Caco-2 (cell line): ENCODE results near the gene TPRA1. TPM values are rescaled to one million over a fixed set of nuclear protein-coding genes. Genes with fewer than 3 reads are reported as not detected.

ENCODE experiments used
- BruUV-seq: library from RNA; stranded (reverse); fragments of 400-500 nt; replicated peaks from 2 replicates; lab custom pipeline; 2021; lab: Mats Ljungman, UMichigan
- CTCF ChIA-PET: fragments of 300-600 bp; sonication (Branson Sonifier 250); formaldehyde crosslinking; loops from one replicate; lab custom pipeline; 2022; ENCODE audit warnings: antibody characterized with exemption; lab: Charles Lee
- POLR2A ChIA-PET: fragments of 300-600 bp; sonication (Branson Sonifier 250); formaldehyde crosslinking; loops from one replicate; lab custom pipeline; 2022; ENCODE audit warnings: antibody characterized with exemption; lab: Charles Lee
- DNase-seq, 2 experiments: peaks; one replicate each; pipeline versions ENCODE4 v3.0.0 to v3.0.0-alpha.2; 2020 to 2022
- H3K27me3 ChIP-seq: replicated peaks from 2 replicates; pipeline ENCODE4 v1.6.0; 2011; ENCODE audit warnings: low read length; ENCODE audit not compliant: control insufficient read depth, insufficient read depth
- H3K36me3 ChIP-seq: 2 replicates; pipeline ENCODE4 v1.5.1; 2011; ENCODE audit warnings: low read length; ENCODE audit not compliant: control insufficient read depth, insufficient read depth
- H3K4me1 ChIP-seq: fragments of 250-450 bp; sonication (Bioruptor Pico); 2 replicates; pipeline ENCODE4 v1.5.1; 2020; ENCODE audit warnings: mild to moderate bottlenecking
- H3K4me3 ChIP-seq: 2 replicates; pipeline ENCODE4 v1.5.1; 2011; ENCODE audit warnings: low read depth, mild to moderate bottlenecking, control low read depth, low read length
- H3K9me3 ChIP-seq: fragments of 250-450 bp; sonication (Bioruptor Pico); 2 replicates; pipeline ENCODE4 v1.5.1; 2020; ENCODE audit warnings: mild to moderate bottlenecking, moderate library complexity
- H3K27ac Mint-ChIP-seq: one replicate; pipeline ENCODE4 v1.8.0; 2022; ENCODE audit warnings: mixed read lengths; ENCODE audit not compliant: unreplicated experiment
- H3K27me3 Mint-ChIP-seq: one replicate; pipeline ENCODE4 v1.8.0; 2022; ENCODE audit warnings: mixed read lengths; ENCODE audit not compliant: insufficient read depth, unreplicated experiment
- H3K36me3 Mint-ChIP-seq: one replicate; pipeline ENCODE4 v1.8.0; 2022; ENCODE audit warnings: mild to moderate bottlenecking, mixed read lengths; ENCODE audit not compliant: insufficient read depth, unreplicated experiment
- H3K4me1 Mint-ChIP-seq: one replicate; pipeline ENCODE4 v1.8.0; 2022; ENCODE audit warnings: low read depth, mixed read lengths; ENCODE audit not compliant: unreplicated experiment
- H3K4me3 Mint-ChIP-seq: one replicate; pipeline ENCODE4 v1.8.0; 2022; ENCODE audit warnings: mild to moderate bottlenecking, moderate library complexity, mixed read lengths; ENCODE audit not compliant: unreplicated experiment
- H3K9me3 Mint-ChIP-seq: one replicate; pipeline ENCODE4 v1.8.0; 2022; ENCODE audit warnings: mixed read lengths; ENCODE audit not compliant: unreplicated experiment
- CTCF ChIP-seq, 2 experiments: fragments of 200-600 bp in 1 of 2; IDR thresholded peaks; 1 replicate in 1 of 2; 2 replicates in 1 of 2; pipeline versions ENCODE4 v1.5.1 to v1.8.0; 2011 to 2022; ENCODE audit warnings: antibody characterized with exemption in 1 of 2, control low read depth in 1 of 2, inconsistent platforms in 1 of 2, low read depth in 1 of 2, low read length in 1 of 2, mild to moderate bottlenecking in 1 of 2, moderate library complexity in 1 of 2; ENCODE audit not compliant: insufficient read depth in 1 of 2, severe bottlenecking in 1 of 2, unreplicated experiment in 1 of 2
- intact Hi-C: fragments of 100-400 bp; cut with micrococcal nuclease; formaldehyde crosslinking; loops from one replicate; pipeline ENCODE4 v1.10.0; 2022; ENCODE audit not compliant: unreplicated experiment
- total RNA-seq: library from RNA; stranded (reverse); gene quantifications from 2 replicates; pipeline ENCODE4 v1.2.3, GENCODE V29; 2022

The TPRA1 gene
- total RNA-seq, 1 experiment from 2014 or later, result 34.5 TPM

- Mint-ChIP-seq H3K9me3 (no peaks in the 10 kb centered on the region), H3K27me3 (peaks cover 3% of the 10 kb centered on the region), H3K27ac (peak overlapping the region; percentile 4), H3K4me3 (peak overlapping the region; percentile 79), H3K4me1 (peaks cover 19% of the 10 kb centered on the region), H3K36me3 (no peaks in the 10 kb centered on the region)
- no peak for TF ChIP-seq CTCF (IDR thresholded peaks at IDR 0.05; ENCODE audit: insufficient read depth in 1 of 2, low read depth in 1 of 2, low read length in 1 of 2, severe bottlenecking in 1 of 2, unreplicated experiment in 1 of 2)
- no peaks in the 10 kb centered on the region for H3K36me3 ChIP-seq
- peak overlapping the region; percentile 83 for H3K4me3 ChIP-seq
- intact Hi-C loops, result loop anchor here (2.0 kb wide), 1 partner anchor 39 kb away; the partner anchor contains the start of gene TPRA1
- CTCF ChIA-PET, result no interaction called here
- POLR2A ChIA-PET, result interaction anchor here (0.7 kb wide), 1 partner anchor 32 kb away, joined by 3 read pairs; no protein-coding TSS in a partner anchor
- peak in 1 of 2 experiments; percentile 12 for DNase-seq
- H3K9me3 ChIP-seq, result no peaks in the 10 kb centered on the region
- BruUV-seq, result no TSS peak
- H3K27me3 ChIP-seq, result no peaks in the 10 kb centered on the region
- H3K4me1 ChIP-seq, result peaks cover 13% of the 10 kb centered on the region; the same call in 1 of the 2 replicates
Measured at GRCh38 chr3:127629467-127630403, 39.2 kb upstream of the TPRA1 start.

GRCh38 chr3:127628788-127629466 lies 38.4 kb upstream of the TPRA1 start, which contains the start of gene PODXL2:
Gene PODXL2, plus strand, starts transcription at chr3:127629185. Its CDS starts 35 bp downstream, at chr3:127629220.
- BruUV-seq, result no TSS peak
- CTCF ChIA-PET, result interaction anchor here (0.6 to 1.7 kb wide), 3 partner anchors 38 to 153 kb away, joined by 3 to 5 read pairs (median 3); partner anchors contain the start of gene TPRA1

More at GRCh38 chr3:127628788-127629466, 38.4 kb upstream of the TPRA1 start, which contains the start of gene PODXL2:
- peak within 1 kb of the TSS; percentile 83 for H3K4me3 ChIP-seq
- Mint-ChIP-seq H3K27me3 (peaks cover 3% of the 10 kb centered on the region), H3K27ac (peak within 1 kb of the TSS; percentile 9), H3K36me3 (no peaks in the 10 kb centered on the region), H3K4me3 (peak within 1 kb of the TSS; percentile 79), H3K9me3 (no peaks in the 10 kb centered on the region), H3K4me1 (peaks cover 19% of the 10 kb centered on the region)
- H3K27me3 ChIP-seq, result no peaks in the 10 kb centered on the region
- peaks cover 13% of the 10 kb centered on the region; the same call in 1 of the 2 replicates for H3K4me1 ChIP-seq
- H3K36me3 ChIP-seq, result no peaks in the 10 kb centered on the region
- H3K9me3 ChIP-seq, result no peaks in the 10 kb centered on the region
- no peak for TF ChIP-seq CTCF (IDR thresholded peaks at IDR 0.05; ENCODE audit: insufficient read depth in 1 of 2, low read depth in 1 of 2, low read length in 1 of 2, severe bottlenecking in 1 of 2, unreplicated experiment in 1 of 2)
- POLR2A ChIA-PET, result no interaction called here
- intact Hi-C loops, result loop anchor here (2.0 kb wide), 1 partner anchor 38 kb away; the partner anchor contains the start of gene TPRA1
- peak; percentile 75 to 87 for DNase-seq
